H1 (cell line): ENCODE measurements around the gene SPATA22. TPM values are rescaled to one million over a fixed set of nuclear protein-coding genes. Genes with fewer than 3 reads are reported as not detected.

ENCODE experiments used
- CTCF ChIA-PET: fragments of 300-600 bp; sonication (Branson Sonifier 250); formaldehyde crosslinking; loops from one replicate; lab custom pipeline; 2021; ENCODE audit not compliant: partially characterized antibody; lab: Charles Lee
- POLR2A ChIA-PET: fragments of 300-600 bp; sonication (Branson Sonifier 250); formaldehyde crosslinking; loops from one replicate; lab custom pipeline; 2021; ENCODE audit warnings: inconsistent platforms; ENCODE audit not compliant: partially characterized antibody; lab: Charles Lee
- DNase-seq, 2 experiments: peaks; one replicate each; pipeline versions ENCODE4 v3.0.0 to v3.0.0-alpha.2; 2010 to 2022; ENCODE audit warnings: low spot score in 2 of 2, low read depth in 1 of 2, mixed read lengths in 1 of 2
- FAIRE-seq: peaks from 2 replicates; lab custom pipeline; 2011; peaks lifted over from hg19 to GRCh38; lab: Jason Lieb, UNC
- H2AFZ ChIP-seq: 2 replicates; pipeline ENCODE4 v1.8.1; 2012; ENCODE audit warnings: low read length, inconsistent platforms
- H2AK5ac ChIP-seq: 2 replicates; pipeline ENCODE4 v1.6.1; 2013; ENCODE audit warnings: low read depth, low read length
- H2BK120ac ChIP-seq: replicated peaks from 2 replicates; pipeline ENCODE3; 2013; ENCODE audit warnings: low read depth, low read length, inconsistent platforms
- H2BK12ac ChIP-seq: 2 replicates; pipeline ENCODE4 v1.6.1; 2013; ENCODE audit warnings: low read depth, low read length
- H2BK15ac ChIP-seq: 2 replicates; pipeline ENCODE4 v1.6.1; 2013; ENCODE audit warnings: low read length
- H2BK20ac ChIP-seq: 2 replicates; pipeline ENCODE4 v1.6.1; 2013; ENCODE audit warnings: low read length
- H2BK5ac ChIP-seq: 2 replicates; pipeline ENCODE4 v1.6.1; 2013; ENCODE audit warnings: low read depth, low read length
- H3K14ac ChIP-seq: 2 replicates; pipeline ENCODE4 v1.6.1; 2013; ENCODE audit warnings: inconsistent platforms; ENCODE audit not compliant: insufficient read length
- H3K18ac ChIP-seq: 2 replicates; pipeline ENCODE4 v1.6.1; 2013; ENCODE audit warnings: low read length; ENCODE audit errors: extremely low read depth
- H3K23ac ChIP-seq: 2 replicates; pipeline ENCODE4 v1.6.1; 2013; ENCODE audit warnings: inconsistent platforms; ENCODE audit not compliant: insufficient read length
- H3K23me2 ChIP-seq: 2 replicates; pipeline ENCODE4 v1.6.1; 2013; ENCODE audit warnings: low read depth, low read length
- H3K27ac ChIP-seq: 2 replicates; pipeline ENCODE4 v1.6.1; 2011; ENCODE audit warnings: low read depth, low read length, inconsistent platforms
- H3K27me3 ChIP-seq, 4 experiments: replicated peaks in 1 of 4; 1 replicate in 1 of 4; 2 replicates in 3 of 4; pipeline versions ENCODE4 v1.6.1 to v1.8.1; 2011 to 2013; ENCODE audit warnings: low read length in 3 of 4, mild to moderate bottlenecking in 3 of 4, inconsistent platforms in 2 of 4, mixed read lengths in 2 of 4, moderate library complexity in 1 of 4; ENCODE audit not compliant: control insufficient read depth in 3 of 4, insufficient read depth in 3 of 4; ENCODE audit errors: extremely low read depth in 1 of 4
- H3K36me3 ChIP-seq, 4 experiments: 2 replicates each; pipeline versions ENCODE4 v1.6.1 to v1.8.1; 2011 to 2013; ENCODE audit warnings: mild to moderate bottlenecking in 4 of 4, low read length in 3 of 4, moderate library complexity in 2 of 4, control low read depth in 1 of 4, inconsistent platforms in 1 of 4; ENCODE audit not compliant: insufficient read depth in 4 of 4, control insufficient read depth in 2 of 4
- H3K4ac ChIP-seq: replicated peaks from 2 replicates; pipeline ENCODE3; 2013; ENCODE audit warnings: low read length, low read depth, mixed read lengths, inconsistent platforms; ENCODE audit not compliant: insufficient read length
- H3K4me1 ChIP-seq, 4 experiments: replicated peaks in 1 of 4; 1 replicate in 1 of 4; 2 replicates in 3 of 4; pipeline versions ENCODE4 v1.6.1 to v1.8.1; 2011 to 2013; ENCODE audit warnings: low read length in 3 of 4, inconsistent platforms in 2 of 4, mixed read lengths in 1 of 4; ENCODE audit not compliant: insufficient read depth in 4 of 4, control insufficient read depth in 3 of 4
- H3K4me2 ChIP-seq, 2 experiments: 2 replicates each; pipeline versions ENCODE4 v1.6.1 to v1.8.1; 2011 to 2013; ENCODE audit warnings: low read depth in 2 of 2, low read length in 2 of 2, control low read depth in 1 of 2, inconsistent platforms in 1 of 2, mild to moderate bottlenecking in 1 of 2; ENCODE audit not compliant: insufficient read depth in 1 of 2
- H3K4me3 ChIP-seq, 4 experiments: fragments of 200-600, 300-600 bp in 1 of 4; sonication (generic), shearing (Covaris generic), sonication (Bioruptor Twin) in 1 of 4; 2 replicates each; pipeline versions ENCODE4 v1.5.1 to v1.8.1; 2011 to 2016; ENCODE audit warnings: low read length in 4 of 4, low read depth in 3 of 4, control low read depth in 2 of 4, inconsistent platforms in 2 of 4, mild to moderate bottlenecking in 2 of 4, mixed read lengths in 1 of 4, moderate library complexity in 1 of 4; ENCODE audit not compliant: insufficient read depth in 2 of 4; ENCODE audit errors: extremely low read depth in 1 of 4
- H3K56ac ChIP-seq: replicated peaks from 2 replicates; pipeline ENCODE3; 2013; ENCODE audit warnings: low read depth, mild to moderate bottlenecking, mixed read lengths, low read length, inconsistent platforms; ENCODE audit not compliant: insufficient read length
- H3K79me1 ChIP-seq: 2 replicates; pipeline ENCODE4 v1.6.1; 2013; ENCODE audit warnings: low read depth, low read length, control low read depth
- H3K79me2 ChIP-seq, 2 experiments: 2 replicates each; pipeline versions ENCODE4 v1.6.1 to v1.8.1; 2012 to 2013; ENCODE audit warnings: low read length in 2 of 2, mild to moderate bottlenecking in 2 of 2, inconsistent platforms in 1 of 2; ENCODE audit not compliant: insufficient read depth in 2 of 2, control insufficient read depth in 1 of 2
- H3K9ac ChIP-seq, 4 experiments: replicated peaks in 1 of 4; 1 replicate in 1 of 4; 2 replicates in 3 of 4; pipeline versions ENCODE4 v1.6.1 to v1.8.1; 2011 to 2013; ENCODE audit warnings: low read depth in 3 of 4, low read length in 3 of 4, control low read depth in 2 of 4, mild to moderate bottlenecking in 2 of 4, moderate library complexity in 2 of 4, inconsistent platforms in 1 of 4; ENCODE audit errors: extremely low read depth in 1 of 4
- H3K9me3 ChIP-seq, 2 experiments: 2 replicates each; pipeline versions ENCODE4 v1.6.1 to v1.8.1; 2012 to 2013; ENCODE audit warnings: mild to moderate bottlenecking in 2 of 2, moderate library complexity in 2 of 2, control low read depth in 1 of 2, inconsistent platforms in 1 of 2, low read depth in 1 of 2, low read length in 1 of 2, mixed read lengths in 1 of 2; ENCODE audit not compliant: insufficient read depth in 2 of 2
- H4K20me1 ChIP-seq, 2 experiments: replicated peaks in 1 of 2; 2 replicates each; pipeline versions ENCODE3 to v1.8.1; 2011 to 2013; ENCODE audit warnings: inconsistent platforms in 2 of 2, low read length in 2 of 2, mild to moderate bottlenecking in 1 of 2; ENCODE audit not compliant: insufficient read depth in 2 of 2, control insufficient read depth in 1 of 2
- H4K5ac ChIP-seq: 2 replicates; pipeline ENCODE4 v1.6.1; 2013; ENCODE audit warnings: low read length, low read depth, mixed read lengths, inconsistent platforms; ENCODE audit not compliant: insufficient read length
- H4K8ac ChIP-seq: 2 replicates; pipeline ENCODE4 v1.8.0; 2013; ENCODE audit warnings: mild to moderate bottlenecking, moderate library complexity, low read length, inconsistent platforms; ENCODE audit not compliant: insufficient read depth; ENCODE audit errors: extremely low read depth
- H4K91ac ChIP-seq: replicated peaks from 2 replicates; pipeline ENCODE3; 2013; ENCODE audit warnings: low read length, mixed read lengths, inconsistent platforms; ENCODE audit not compliant: insufficient read length
- BACH1 ChIP-seq: IDR thresholded peaks from 2 replicates; pipeline ENCODE4 v1.6.1; 2012; ENCODE audit warnings: low read length, improper control_type of control experiment
- CEBPB ChIP-seq: IDR thresholded peaks from 2 replicates; pipeline ENCODE4 v1.6.1; 2012; ENCODE audit warnings: low read depth, low read length
- CHD1 ChIP-seq: IDR thresholded peaks from 2 replicates; pipeline ENCODE4 v1.6.1; 2012; ENCODE audit warnings: low read depth, low read length, improper control_type of control experiment
- JUN ChIP-seq: IDR thresholded peaks from 2 replicates; pipeline ENCODE4 v1.6.1; 2011; ENCODE audit warnings: low read depth, mild to moderate bottlenecking, improper control_type of control experiment, low read length
- RFX5 ChIP-seq: IDR thresholded peaks from 2 replicates; pipeline ENCODE4 v1.6.1; 2011; ENCODE audit warnings: low read depth, low read length, improper control_type of control experiment, borderline replicate concordance
- RNF2 ChIP-seq: fragments of 200-900, 300-1000 bp; sonication (generic); IDR thresholded peaks from 2 replicates; pipeline ENCODE4 v1.7.1; 2016; ENCODE audit warnings: borderline replicate concordance, low read depth, mild to moderate bottlenecking, antibody characterized with exemption, low read length; ENCODE audit not compliant: poor library complexity, severe bottlenecking; ENCODE audit errors: missing control alignments
- SRF ChIP-seq: IDR thresholded peaks from 2 replicates; pipeline ENCODE4 v1.6.1; 2011; ENCODE audit warnings: mild to moderate bottlenecking, low read depth, low read length, moderate library complexity
- TAF7 ChIP-seq: optimal IDR thresholded peaks from 2 replicates; pipeline ENCODE3; 2011; ENCODE audit warnings: low read depth, mild to moderate bottlenecking, inconsistent platforms, low read length, moderate library complexity, borderline replicate concordance
- TCF12 ChIP-seq: IDR thresholded peaks from 2 replicates; pipeline ENCODE4 v1.6.1; 2011; ENCODE audit warnings: low read depth, mild to moderate bottlenecking, low read length
- TEAD4 ChIP-seq: IDR thresholded peaks from 2 replicates; pipeline ENCODE4 v1.6.1; 2012; ENCODE audit warnings: low read depth, low read length, inconsistent platforms, mixed read lengths
- WGBS, 2 experiments: shearing (Covaris generic) in 1 of 2; methylation state at CpG; one replicate each; pipeline versions ENCODE4 v1.1.6 to v1.1.7; 2013 to 2015; ENCODE audit warnings: low lambda C conversion rate in 2 of 2, mixed read lengths in 2 of 2, inconsistent platforms in 1 of 2, low coverage in 1 of 2, missing lambda C conversion rate in 1 of 2; ENCODE audit not compliant: insufficient replicate concordance in 2 of 2, insufficient coverage in 1 of 2, insufficient read length in 1 of 2; ENCODE audit errors: extremely low coverage in 1 of 2, missing lambda C conversion rate in 1 of 2; 5-methylcytosine and 5-hydroxymethylcytosine counted together
- polyA plus RNA-seq, 7 experiments: library from polyadenylated mRNA; depleted of rRNA in 3 of 7; stranded (reverse) in 5 of 7; unstranded in 2 of 7; fragments of >200 nt in 5 of 7; fragments of 200-250 nt in 2 of 7; gene quantifications; 1 replicate in 5 of 7; 2 replicates in 1 of 7; 4 replicates in 1 of 7; pipeline versions ENCODE4 v1.2.1 to v1.2.3, GENCODE V29; 2011 to 2013; ENCODE audit warnings: missing spikeins in 2 of 7, mixed read lengths in 2 of 7
- total RNA-seq: library from RNA; stranded (reverse); fragmentation: NEBNext Ultra II Directional; extraction: Animal tissue kit (Norgen Biotek cat#: 25700); gene quantifications from 2 replicates; pipeline ENCODE4 v1.2.1, GENCODE V29; 2021
- TF ChIP-seq, protein P1 (sequence below): IDR thresholded peaks from 2 replicates; pipeline ENCODE4 v1.6.1; 2012; ENCODE audit warnings: low read length, inconsistent platforms
- TF ChIP-seq, protein P2 (sequence below): IDR thresholded peaks from 2 replicates; pipeline ENCODE4 v1.6.1; 2011; ENCODE audit warnings: low read length, improper control_type of control experiment

Gene SPATA22
- total and polyA plus RNA-seq, 2 of the 8 experiments (the other 6 are each of a cell fraction or from before 2014, with no cell fraction given) = 0.06 TPM; not detected in 1

DNA sequence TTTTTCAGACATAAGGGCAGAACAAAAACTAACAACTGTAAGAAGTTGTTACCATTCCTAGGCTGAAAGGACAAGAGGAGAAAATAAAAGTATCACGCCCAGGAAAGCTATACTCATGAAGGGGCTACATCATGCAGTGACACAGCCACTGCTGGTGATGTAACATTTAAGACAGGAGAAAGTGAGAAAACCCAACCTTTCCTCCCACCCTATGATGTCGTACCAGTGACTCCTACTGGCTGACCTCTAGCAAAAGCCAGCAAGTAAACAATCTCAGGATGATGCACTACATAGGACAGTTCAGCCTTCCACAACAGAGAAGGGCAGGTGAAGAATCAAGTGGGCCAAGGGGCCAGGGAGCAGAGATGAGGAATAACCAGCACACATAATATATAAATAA, 24.0 kb downstream of the SPATA22 start:
- Histone ChIP-seq H2BK15ac (no peak overlapping the region), H3K18ac (no peak overlapping the region), H2BK5ac (no peak overlapping the region), H3K27me3 (peaks cover 0 to 1% (median 0%) of the 10 kb centered on the region in 4 experiments; a peak in 1 of 7 replicates), H3K36me3 (no peaks in the 10 kb centered on the region), H2AK5ac (no peak overlapping the region), H3K4ac (no peak overlapping the region), H3K4me1 (no peaks in the 10 kb centered on the region), H4K8ac (no peak overlapping the region), H3K4me3 (no peak overlapping the region), H3K23ac (no peak overlapping the region), H3K23me2 (no peaks in the 10 kb centered on the region; the same call in 1 of the 2 replicates), H3K9ac (no peak overlapping the region), H4K20me1 (no peaks in the 10 kb centered on the region), H3K27ac (no peak overlapping the region), H3K14ac (no peak overlapping the region), H3K56ac (no peak overlapping the region), H2BK20ac (no peak overlapping the region), H3K79me1 (no peaks in the 10 kb centered on the region), H3K79me2 (no peaks in the 10 kb centered on the region), H3K4me2 (no peak overlapping the region), H4K5ac (no peak overlapping the region), H3K9me3 (no peaks in the 10 kb centered on the region), H4K91ac (no peak overlapping the region), H2BK12ac (no peak overlapping the region), H2BK120ac (no peak overlapping the region), H2AFZ (peak overlapping the region; percentile 27; the same call in 1 of the 2 replicates)
- POLR2A ChIA-PET = no interaction called here
- 46% methylated on average over 2 of the region's 2 CpGs; no CpG with 5 or more reads in 1 of the 2 experiments for WGBS, 2 experiments
- DNase-seq (no peak), FAIRE-seq (peak; percentile 97)
- CTCF ChIA-PET = no interaction called here
- TF ChIP-seq BACH1 (no peak), CHD1 (no peak), TEAD4 (no peak), JUN (no peak), TCF12 (no peak), CEBPB (peak; percentile 77), TAF7 (no peak), RNF2 (no peak), RFX5 (no peak), SRF (no peak)
- TF ChIP-seq, protein P1, sequence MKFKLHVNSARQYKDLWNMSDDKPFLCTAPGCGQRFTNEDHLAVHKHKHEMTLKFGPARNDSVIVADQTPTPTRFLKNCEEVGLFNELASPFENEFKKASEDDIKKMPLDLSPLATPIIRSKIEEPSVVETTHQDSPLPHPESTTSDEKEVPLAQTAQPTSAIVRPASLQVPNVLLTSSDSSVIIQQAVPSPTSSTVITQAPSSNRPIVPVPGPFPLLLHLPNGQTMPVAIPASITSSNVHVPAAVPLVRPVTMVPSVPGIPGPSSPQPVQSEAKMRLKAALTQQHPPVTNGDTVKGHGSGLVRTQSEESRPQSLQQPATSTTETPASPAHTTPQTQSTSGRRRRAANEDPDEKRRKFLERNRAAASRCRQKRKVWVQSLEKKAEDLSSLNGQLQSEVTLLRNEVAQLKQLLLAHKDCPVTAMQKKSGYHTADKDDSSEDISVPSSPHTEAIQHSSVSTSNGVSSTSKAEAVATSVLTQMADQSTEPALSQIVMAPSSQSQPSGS = 0 out of 2 replicates have a peak, but pooled peaks have one; percentile 67
- TF ChIP-seq, protein P2, sequence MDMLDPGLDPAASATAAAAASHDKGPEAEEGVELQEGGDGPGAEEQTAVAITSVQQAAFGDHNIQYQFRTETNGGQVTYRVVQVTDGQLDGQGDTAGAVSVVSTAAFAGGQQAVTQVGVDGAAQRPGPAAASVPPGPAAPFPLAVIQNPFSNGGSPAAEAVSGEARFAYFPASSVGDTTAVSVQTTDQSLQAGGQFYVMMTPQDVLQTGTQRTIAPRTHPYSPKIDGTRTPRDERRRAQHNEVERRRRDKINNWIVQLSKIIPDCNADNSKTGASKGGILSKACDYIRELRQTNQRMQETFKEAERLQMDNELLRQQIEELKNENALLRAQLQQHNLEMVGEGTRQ = no peak
